GM21423 (cell line): Measurements from ENCODE around the gene PRKCB.
"Not testable (repeated sequence)": the region's sequence is repeated elsewhere in the genome, so short reads cannot be mapped to it uniquely, and the experiment has no call there.

Source experiments
- ATAC-seq: cut with Tn5 transposase; IDR thresholded peaks from one replicate; pipeline ENCODE4 v1.9.1; 2021; ENCODE audit warnings: mild to moderate bottlenecking, moderate library complexity; ENCODE audit not compliant: unreplicated experiment

Gene PRKCB

DNA sequence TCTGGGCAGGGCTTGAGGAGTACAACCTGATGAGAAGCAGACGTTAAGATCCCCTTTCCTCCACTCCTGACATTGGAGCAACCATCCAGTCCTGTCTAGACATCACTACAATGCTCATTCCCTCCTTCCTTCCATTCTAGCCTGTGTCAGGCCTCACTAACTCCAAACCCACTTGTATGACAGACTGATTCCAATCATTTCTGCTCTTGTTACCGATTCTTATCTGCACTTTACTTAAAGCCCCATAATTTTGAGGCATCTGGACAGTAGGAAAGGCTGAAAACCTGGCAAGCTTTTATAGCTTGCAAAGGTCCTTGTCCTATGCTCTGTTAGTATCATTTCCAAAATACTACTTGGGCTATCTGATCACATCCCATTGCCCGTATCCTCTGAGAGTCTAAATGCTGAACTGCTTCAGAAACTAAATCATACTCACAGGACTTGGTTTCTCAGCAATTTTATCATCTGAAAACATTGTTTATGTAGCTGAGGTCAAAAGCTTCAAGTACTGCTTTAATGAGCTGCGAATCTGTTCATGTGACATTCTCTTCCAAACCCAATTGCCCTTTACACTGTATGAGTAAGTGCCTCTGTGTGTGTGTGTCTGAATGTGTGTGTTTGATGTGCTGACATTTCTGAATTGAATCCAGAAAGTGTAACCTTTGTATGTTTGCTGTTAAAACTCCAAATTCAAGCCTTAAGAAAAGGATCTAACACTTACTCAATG lies 363.2 kb downstream of the PRKCB start:
- ATAC-seq = no peak

DNA sequence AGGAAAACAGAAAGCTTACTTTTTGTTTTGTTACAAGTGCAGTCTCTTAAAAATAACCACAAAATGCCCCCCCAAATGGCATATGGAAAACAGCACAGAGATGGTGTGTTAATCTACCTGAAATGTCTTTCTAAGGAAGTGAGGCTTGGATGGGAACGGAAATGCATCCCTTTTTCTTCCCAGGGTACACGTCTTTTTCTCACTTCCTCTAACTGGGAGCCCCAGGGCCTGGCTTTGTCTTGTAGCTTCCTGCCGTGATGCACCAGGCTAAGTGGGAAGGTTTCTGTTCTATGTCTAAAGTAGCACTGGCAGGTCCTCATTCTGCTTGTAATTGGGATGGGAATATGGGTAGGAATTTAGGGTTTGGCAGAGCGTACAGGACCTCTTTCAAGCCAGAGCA lies 367.9 kb downstream of the PRKCB start:
- ATAC-seq = no peak

DNA sequence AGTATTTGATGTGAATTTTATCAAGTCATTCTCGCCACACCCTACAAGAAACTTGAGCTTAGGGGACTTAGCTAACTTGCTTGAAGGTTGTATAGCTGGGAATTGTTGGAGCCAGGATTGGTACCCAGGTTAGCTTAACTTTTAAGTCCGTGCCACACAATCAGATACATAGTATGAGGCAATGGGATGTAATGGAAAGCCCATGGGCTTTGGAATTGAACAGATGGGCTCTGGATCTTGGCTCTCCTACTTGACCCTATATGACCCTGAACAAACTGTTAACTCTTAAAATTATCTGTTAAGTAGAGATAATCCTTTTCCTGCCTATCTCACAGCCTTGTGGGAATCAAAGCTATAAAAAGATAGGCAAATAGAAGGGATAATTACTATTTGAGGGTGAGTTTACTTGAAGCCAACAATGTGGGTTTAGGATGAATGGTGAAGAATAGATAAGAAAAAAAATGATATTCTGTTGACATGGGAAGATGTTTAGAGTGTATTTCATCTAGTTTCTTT lies 368.4 kb downstream of the PRKCB start:
- ATAC-seq = no peak

DNA sequence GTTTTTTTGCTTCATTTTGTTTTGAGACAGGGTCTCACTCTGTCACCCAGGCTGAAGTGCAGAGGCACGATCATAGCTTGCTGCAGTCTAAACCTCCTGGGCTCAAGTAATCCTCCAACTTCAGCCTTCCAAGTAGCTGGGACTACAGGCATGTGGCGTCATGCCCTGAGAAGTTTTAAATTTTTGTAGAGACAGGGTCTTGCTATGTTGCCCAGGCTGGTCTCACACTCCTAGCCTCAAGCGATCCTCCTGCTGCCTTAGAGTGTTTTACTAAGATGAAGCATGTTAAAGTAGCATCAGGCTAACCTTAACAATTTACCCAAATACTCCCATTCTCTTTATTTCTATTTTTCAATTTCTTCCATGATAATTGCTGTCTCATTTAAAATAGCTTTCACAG lies 371.1 kb downstream of the PRKCB start:
- ATAC-seq = no peak

DNA sequence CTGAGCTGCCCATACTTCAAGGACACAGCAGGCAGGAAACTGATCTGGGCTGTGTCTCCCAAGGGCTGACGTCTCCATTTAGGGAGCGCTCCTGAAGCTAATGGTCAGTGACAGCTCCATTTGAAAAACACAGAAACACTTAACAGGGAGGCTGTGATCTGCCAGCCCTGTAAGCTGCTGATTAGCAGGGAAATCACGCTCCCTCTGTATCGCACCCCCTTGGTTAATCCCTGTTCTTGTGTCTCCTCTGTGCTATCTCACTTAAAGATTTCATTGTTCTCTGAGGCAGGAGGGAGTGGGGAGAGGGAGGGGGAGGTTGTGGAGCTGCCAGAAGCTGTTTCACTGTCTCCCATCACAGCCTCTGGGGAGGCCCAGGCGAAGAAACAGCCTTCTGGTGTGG lies 372.9 kb downstream of the PRKCB start:
- ATAC-seq = no peak

DNA sequence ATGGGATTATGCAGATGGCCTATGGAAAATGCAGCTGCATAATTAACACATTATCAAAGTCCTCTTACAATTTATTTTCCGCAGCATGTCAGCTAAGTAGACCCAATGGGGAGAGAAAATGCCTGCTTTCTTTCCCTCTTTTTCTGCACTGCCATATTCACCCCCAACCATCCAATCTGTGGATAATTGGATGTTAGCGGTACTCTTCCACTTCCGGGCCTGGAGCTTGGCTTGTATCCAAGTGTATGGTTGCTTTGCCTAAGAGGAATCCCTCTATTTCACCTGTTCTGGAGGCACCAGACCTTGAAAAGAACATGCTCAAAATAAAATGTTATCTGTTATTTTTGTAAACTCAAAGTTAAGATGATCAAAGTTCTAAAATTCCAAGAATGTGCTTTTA lies 379.2 kb downstream of the PRKCB start:
- ATAC-seq = no peak

DNA sequence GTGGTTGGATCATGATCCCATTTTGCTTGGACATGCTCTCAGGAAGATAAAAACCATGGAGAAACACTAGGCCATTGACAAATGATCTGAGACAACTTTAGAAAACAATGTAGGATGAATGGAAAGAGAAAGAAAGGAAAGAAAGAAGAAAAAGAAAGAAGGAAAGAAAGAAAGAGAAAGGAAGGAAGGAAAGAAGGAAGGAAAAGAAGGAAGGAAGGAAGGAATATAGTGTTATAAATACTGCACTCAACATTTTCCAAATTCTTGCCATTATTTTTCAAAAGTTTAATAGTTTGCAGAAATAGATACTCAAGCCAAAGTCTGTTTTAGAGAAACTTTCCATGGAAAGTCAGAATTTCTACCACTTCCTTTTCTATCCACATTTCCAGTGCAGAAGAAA lies 381.2 kb downstream of the PRKCB start:
- ATAC-seq = no peak

DNA sequence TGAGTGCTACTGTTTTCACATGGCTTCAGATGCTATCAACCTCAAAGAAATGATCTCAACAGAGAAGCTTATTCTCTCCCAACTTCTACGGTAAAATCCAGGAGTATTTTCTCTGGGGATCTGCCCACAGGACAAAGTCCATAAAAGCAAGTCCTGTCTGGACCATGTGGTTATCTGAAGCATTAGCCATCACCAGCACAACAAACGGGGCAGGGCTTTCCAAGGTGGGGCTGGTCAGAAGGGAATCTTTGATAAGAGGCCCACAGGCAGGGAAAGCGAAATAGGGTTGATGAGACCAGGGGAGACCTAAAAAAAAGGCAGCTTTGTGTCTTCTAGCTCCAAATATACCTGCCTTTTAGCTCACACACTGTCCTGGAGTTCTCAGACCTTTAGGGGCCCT lies 381.7 kb downstream of the PRKCB start:
- no peak for ATAC-seq

DNA sequence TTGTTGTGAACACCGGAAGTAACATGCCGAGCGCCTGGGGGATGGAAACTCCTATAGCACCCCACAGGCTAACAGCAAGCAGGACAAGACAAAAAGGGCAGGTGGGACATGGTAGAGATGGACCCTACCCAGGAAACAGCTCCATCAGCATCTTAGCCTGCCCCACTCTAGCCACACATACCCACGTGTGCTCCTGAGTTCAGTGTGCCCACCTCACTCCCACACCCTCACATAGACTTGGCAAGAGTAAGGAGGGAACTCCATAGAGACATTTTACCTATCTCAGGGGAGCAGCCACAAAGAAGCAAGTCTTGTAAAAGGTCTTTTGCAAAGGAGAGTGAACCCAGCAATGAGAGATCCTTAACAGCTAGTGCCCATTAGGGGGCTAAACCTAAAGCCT lies 382.5 kb downstream of the PRKCB start:
- no peak for ATAC-seq

DNA sequence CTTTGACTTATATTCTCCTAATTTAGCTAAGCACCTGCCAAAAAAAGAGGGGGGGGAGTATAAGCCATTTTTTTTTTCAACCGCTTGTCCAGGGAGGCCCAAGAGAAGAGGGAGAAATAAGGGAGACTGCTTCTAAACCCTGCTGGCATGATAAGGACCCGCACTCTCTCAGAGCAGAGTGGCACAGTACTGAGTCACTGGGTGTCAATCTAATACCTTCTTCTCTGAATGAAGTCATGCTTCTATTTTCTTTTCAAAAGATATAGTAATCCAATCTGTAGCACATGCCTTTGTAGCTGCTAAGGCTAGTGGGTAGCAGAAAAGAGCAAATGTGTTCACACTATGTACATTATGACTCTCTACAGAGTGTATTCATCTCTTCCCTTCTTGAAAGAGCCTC lies 385.4 kb downstream of the PRKCB start:
- no peak for ATAC-seq

DNA sequence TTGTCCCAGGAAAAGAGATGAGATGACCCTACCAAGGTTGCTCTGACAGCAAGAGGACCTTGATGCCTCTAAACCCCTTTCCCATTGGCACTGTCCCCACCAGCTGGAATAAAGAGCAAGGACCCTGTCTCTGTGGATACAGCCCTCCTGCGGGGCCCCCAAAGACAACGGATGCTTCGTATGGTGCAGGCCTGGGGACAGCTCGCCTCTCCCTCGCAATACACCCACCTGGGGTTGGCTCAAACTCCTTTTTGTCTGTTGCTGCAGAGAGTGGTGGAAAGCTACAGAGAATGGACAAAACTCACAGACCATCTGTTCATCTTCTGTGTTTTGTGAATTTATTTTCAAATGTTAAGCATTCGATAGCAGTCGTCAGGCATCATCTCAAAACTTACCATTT lies 392.7 kb downstream of the PRKCB start:
- no peak for ATAC-seq

DNA sequence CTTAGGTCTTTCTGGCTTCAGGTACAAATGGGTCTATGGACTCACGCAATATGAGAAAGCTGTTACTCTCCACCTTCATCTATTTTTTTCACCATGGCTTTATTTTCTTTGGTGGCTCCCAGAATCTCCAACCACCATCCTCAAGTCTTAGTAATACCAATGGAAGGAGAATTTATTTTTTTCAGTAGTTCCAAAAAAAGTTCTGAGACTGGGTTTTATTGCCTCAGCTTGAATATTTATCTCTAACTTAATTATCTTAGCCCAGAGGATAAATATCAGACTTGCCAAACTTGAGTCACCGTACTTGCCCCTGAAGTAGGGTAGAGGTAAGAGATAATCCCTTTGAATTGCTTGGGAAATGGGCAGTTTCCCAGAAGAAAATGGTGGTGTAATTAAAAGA lies 397.2 kb downstream of the PRKCB start:
- ATAC-seq = no peak

DNA sequence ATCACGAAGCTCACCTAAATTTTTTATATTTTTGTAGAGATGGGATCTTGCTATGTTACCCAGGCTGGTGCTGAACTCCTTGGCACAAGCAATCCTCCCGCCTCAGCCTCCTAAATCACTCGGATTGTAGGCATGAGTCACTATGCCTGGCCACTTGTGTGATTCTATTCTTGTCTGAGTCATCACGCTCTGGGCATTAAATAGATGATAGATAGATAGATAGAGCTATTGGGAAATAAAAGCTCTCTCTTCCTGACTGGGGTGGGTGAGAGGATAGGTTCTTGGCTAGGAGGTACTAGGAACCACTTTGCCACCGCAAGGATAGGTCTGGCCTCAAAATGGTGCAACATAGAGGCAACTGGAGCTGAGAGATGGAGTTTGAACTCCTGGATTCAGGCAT lies 399.0 kb downstream of the PRKCB start:
- no peak for ATAC-seq

DNA sequence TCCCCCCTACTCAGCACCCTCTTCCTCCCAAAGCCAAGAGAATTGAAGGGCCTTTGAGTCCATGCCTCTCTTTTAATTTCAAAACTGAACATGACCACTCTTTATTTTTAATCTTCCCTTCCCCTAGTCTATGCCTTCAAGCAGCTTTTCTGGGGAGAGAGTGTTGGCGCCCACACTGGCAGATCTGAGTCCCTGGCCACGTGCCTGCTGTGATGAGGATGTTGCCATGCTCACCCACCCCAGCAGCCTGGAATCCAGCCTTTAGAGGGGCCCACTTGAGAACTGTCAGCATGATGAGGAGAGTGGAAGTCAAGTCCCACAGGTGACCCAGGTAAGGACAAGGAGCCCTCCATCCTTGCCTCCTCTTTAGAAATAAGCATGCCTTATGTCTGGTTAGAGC lies 400.0 kb downstream of the PRKCB start:
- ATAC-seq = no peak

DNA sequence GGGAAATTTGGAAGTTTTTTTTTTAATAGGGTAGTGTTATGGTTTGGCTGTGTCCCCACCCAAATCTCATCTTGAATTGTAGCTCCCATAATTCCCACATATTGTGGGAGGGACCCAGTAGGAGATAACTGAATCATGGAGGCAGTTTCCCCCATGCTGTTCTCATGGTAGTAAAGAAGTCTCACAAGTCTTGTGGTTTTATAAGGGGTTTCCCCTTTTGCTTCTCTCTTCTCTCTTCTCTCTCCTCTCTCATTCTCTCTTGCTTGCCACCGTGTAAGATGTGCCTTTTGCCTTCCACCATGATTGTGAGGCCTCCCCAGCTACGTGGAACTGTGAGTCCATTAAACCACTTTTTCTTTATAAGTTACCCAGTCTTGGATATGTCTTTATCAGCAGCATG lies 403.1 kb downstream of the PRKCB start:
- ATAC-seq = not testable (repeated sequence)

DNA sequence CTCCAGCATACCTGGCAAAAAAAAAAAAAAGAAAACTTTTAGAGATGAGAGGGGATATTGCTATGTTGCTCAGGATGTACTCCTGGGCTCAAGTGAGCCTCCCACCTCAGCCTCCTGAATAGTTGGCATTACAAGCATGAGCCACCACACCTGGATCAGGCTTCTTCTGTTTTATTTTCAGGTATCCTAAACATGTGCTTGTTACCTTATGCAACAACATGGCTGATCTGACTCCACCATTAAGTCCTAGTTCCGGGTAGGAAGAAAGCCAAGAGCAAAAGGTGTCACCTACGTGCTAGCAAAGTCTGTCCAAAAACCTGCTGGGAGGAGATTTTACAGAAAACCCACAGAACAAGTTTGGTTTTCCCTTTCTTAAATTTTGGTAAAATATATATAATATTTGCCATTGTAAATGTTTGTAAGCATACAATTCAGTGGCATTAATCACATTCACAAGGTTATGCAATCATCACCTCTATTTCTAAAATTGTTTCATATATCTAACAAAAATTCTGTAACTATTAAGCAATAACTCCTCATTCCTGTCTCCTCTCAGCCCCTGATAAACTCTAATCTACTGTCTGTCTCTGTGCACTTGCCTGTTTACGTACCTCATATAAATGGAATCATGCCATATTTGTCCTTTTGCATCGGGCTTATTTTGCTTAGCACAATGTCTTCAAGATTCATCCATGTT lies 411.3 kb downstream of the PRKCB start:
- no peak for ATAC-seq

DNA sequence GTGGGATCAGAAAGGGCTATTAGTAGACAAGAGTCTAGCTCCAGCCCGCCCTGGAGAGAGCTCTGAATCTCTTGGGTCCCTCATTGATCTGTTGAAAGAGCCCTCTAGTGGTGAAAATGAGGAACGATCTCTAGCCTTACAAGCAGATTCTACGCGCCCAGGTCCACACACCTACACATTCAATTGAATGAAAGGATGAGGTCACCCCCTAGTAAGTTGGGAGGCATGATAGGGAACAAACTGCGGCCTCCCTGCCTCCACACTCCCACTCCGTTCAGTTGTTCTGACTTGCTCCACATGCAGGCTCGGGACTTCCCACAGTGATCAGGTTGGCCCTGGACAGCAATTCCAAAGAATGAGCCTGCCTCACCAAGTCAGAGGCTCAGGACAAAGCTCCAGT lies 417.4 kb downstream of the PRKCB start:
- no peak for ATAC-seq

DNA sequence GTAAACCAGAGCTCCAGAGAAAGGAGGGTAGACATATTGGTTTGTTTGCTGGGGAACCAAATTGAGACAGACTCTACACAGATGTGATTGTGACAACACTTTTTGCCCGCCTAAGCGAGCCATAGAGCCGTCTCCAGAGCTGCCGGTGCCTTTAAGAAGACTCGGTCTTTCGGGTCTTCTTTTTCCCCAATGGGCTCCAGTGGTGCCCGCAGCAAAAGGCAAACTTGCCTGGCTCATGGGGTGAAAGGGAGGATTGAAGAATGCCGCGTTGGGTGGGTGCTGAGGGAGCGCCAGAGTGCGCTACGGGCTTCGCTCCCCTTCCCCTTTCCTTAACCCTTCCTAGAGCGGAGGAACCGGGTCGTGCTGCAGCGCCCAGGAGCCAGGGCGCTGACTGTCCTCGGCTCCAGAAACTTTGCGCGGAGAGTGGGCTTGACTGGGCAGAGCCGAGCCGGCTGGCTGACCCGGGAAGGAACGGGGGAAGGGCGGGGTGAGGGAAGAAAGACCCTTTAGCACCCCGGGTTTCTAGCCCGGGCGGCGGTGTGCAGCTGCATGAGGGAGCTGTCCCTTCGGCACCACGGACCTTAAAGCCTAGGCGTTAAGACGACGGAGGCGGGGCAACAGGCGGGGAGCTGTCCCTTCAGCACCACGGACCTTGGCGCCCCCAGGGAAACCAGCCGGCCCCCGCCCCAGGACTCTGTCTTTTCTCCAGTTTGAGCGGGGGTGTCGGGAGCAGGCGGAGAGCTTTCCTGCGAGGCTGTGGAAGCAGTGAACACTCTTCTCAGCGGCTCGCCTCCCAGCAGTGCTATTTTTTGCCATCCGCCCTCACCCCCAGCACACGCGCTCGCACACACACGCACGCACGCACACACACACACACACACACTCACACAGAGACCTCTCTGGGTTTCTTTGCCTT lies 419.9 kb downstream of the PRKCB start, which contains the start of gene CACNG3:
TSS of gene CACNG3 (plus strand) at position 880 of the 916 bp plus-strand sequence. CDS start 420 bp downstream, outside the sequence.
- ATAC-seq = no peak

DNA sequence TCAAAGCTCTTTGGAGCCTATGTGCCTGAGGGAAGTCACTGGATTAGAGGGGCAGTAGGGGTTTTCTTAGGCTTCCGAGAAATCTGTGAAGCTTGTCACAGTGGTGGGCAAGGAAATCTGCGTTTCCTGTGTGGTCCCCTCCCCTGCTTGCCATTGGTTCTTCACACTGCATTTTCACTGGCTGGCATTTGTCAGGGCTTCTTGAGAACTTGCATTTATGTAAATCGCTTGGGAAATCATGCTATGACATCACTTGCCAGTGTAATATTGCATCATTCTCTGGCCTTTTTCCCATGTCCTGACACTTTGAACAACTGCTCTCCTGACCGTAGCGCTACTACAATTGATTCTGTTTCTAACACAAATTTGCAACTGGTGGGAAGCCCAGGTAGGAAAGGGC lies 422.2 kb downstream of the PRKCB start:
- no peak for ATAC-seq

DNA sequence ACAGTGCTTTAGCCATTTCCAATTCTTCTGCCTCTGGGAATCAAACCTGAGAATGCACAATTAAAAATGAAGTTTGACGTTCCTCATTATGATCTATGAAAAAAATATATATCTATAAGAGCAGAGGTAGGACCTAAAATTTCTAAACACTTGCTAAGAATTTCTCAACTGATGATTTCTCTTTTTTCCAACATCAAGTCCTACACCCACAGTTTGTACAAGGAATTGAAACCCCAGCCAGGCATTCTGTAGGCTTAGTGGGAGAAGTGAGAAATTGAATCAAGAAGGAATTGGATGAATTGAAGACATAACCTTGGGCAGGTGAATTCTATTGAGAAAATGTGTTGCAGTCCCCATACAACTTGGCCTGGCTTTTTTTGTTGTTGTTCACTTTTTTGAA lies 423.0 kb downstream of the PRKCB start:
- no peak for ATAC-seq

DNA sequence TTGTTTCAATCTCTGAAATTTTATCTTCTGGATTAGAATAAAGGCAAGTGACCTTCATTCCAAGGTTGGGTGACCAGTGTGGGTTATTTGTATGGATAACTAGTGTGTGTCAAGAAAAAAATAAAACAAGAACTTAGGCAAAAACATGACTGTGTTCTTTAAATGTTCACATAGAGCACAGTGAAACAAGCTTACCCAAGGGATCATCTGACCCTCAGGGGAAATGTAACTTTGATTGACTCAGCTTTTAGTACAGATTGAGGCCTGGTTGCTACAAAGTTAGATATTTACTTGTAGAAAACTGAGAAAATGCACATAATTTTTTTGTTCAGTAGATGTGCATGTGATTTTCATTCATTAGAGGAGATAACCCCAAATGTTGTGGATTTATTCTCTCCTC lies 427.0 kb downstream of the PRKCB start:
- no peak for ATAC-seq
